HPDE6-E6E7 (cell line): ENCODE results near the gene TTYH2.

ENCODE experiments used
- DNase-seq: peaks from one replicate; pipeline ENCODE4 v3.0.0; 2011; ENCODE audit warnings: missing footprints; ENCODE audit errors: extremely low spot score

TTYH2 gene

GRCh38 chr17:74194682-74195081, 18.7 kb upstream of the TTYH2 start:
- no peak for DNase-seq

- no peak for DNase-seq
These were observed 16.6 kb upstream of the TTYH2 start for GRCh38 chr17:74196541-74197317.

DNA sequence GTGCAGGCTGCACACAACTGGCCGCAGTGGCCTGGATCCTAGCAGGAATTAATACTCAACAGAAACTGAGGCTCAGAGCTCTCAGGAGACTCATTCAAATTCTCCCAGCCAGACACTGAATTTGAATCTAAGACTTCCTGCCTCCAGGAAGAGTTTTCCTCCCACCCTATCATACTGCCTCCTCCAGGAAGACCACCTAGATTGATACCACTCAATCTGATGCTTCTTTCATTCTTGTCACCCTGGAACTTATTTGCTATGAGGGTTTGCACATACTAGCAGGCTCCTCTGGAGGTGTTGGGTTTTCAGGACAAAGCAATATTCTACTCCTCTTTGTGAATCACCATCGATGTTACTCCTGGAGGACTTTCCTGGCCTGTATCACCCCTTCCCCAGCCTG, 15.6 kb upstream of the TTYH2 start:
- no peak for DNase-seq

DNA sequence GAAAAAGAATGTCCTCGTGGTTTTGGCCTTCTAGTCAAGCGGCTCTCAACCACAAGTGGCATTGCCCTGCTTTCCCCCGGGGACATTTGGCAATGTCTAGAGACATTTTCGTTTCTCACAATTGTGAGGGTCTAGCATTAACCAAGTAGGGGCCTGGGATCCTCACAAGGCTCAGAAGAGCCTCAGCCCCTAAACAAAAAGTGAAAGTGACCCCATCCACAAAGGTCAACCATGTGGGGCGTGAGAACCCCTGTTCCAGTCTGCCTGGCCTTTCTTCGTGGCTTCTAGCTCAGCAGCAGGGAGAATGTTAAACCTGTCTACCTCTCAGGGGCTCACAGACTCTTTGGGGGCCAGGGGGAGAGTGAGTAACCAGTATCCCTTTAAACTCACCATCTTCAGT, 14.7 kb upstream of the TTYH2 start:
- DNase-seq, result no peak

DNA sequence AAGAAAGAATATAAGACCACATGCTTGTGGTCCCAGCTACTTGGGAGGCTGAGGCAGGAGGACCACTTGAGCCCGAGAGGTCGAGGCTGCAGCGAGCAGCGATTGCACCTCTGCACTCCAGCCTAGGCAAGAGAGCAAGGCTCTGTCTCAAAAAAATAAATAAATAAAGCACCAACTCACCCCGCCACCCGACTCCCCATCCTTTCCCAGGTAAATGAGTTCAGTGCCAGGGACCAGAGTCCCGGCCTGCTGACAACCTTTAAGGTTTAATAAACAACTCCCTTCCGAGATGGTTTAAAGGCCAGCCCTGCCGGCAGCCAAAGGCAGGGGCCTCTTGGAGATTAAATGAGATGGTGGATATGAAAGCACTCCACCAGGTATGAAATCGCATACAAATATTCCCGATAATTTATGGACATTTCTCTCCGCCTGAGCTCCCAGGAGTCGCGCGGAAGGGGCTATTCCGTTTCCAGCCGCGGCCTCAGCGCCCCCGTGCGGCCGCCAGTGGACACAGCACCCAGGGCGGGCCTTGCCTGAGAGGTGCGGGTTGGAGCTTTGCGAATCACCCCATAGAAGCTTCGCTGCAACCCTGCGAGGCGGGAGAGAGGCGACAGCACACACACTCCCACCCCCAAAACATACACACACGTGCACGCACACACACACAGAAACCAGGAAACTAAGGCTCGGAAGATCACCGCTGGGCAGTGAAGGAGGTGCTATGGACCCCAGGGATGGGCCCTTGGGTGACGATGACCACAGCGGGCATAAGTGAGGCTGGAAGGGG, 13.9 kb upstream of the TTYH2 start:
- peak; percentile 72 for DNase-seq

GRCh38 chr17:74200112-74200511, 13.3 kb upstream of the TTYH2 start:
- no peak for DNase-seq

- DNase-seq, result no peak
These were observed 12.1 kb upstream of the TTYH2 start for GRCh38 chr17:74201250-74201649.

DNA sequence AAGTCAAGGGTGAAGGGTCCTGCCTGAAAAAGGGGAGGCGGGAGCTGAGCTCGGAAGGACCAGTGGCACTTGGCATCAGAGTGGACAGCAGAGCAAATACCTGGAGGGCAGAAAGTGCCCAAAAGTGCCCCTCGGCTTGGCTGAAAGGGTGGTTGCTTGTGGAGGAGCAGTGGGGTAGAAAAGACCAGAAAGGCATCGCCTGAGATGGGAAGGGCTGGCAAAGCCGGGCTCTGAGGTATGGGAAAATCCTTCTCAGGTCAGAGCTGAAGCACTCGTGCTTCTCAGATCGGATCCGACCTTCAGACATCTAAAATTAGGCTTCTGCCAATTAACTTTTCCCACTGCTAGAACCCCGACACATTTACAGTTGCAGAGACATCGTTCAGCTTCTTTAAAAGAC, 11.4 kb upstream of the TTYH2 start:
- no peak for DNase-seq

GRCh38 chr17:74202938-74203337, 10.4 kb upstream of the TTYH2 start:
- DNase-seq, result no peak

- DNase-seq, result peak; percentile 87
These were observed 9.7 kb upstream of the TTYH2 start, which contains the start of gene RPL38 for GRCh38 chr17:74203439-74204240. TSS of gene RPL38 (plus strand) at chr17:74203678. CDS start at chr17:74203956, 278 bp downstream.

GRCh38 chr17:74204474-74204873, 8.9 kb upstream of the TTYH2 start:
- no peak for DNase-seq

DNA sequence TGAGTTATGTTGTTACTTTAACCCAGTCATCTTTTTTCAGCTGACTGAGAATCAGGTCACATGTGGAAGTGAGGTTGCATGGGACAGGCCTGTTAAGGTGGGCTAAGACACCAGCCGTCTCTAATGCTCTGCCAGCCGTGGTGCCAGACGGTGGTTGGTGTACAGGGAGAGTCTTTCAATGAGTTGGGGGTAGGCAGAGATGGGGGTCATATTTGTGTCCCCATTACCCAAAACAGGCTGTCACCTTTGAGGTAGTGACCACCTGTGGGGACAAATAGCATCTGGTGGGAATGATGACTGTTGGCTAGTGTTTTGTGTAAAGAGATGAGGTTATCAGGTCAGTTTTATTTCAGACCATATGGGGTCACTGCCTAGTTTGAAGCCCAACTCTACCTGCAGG, 8.1 kb upstream of the TTYH2 start:
- DNase-seq, result no peak

DNA sequence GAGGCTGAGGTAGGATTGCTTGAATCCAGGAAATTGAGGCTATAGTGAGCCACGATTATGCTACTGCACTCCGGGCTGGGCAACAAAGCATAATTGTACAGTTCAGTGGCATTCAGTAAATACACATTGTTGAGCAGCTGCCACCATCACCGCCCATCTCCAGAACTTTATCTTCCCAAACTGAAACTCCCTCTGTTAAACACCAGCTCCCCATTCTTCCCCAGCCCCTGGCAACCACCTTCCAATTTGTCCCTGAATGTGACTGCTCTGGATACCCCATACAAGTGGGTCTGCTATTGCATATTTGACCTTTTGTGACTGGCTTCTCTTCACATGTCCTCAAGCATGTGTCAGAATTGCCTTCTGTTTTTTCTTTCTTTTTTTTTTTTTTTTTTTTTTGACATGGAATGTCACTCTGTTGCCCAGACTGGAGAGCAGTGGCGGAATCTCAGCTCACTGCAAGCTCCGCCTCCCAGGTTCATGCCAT, 7.0 kb upstream of the TTYH2 start:
- DNase-seq, result no peak

DNA sequence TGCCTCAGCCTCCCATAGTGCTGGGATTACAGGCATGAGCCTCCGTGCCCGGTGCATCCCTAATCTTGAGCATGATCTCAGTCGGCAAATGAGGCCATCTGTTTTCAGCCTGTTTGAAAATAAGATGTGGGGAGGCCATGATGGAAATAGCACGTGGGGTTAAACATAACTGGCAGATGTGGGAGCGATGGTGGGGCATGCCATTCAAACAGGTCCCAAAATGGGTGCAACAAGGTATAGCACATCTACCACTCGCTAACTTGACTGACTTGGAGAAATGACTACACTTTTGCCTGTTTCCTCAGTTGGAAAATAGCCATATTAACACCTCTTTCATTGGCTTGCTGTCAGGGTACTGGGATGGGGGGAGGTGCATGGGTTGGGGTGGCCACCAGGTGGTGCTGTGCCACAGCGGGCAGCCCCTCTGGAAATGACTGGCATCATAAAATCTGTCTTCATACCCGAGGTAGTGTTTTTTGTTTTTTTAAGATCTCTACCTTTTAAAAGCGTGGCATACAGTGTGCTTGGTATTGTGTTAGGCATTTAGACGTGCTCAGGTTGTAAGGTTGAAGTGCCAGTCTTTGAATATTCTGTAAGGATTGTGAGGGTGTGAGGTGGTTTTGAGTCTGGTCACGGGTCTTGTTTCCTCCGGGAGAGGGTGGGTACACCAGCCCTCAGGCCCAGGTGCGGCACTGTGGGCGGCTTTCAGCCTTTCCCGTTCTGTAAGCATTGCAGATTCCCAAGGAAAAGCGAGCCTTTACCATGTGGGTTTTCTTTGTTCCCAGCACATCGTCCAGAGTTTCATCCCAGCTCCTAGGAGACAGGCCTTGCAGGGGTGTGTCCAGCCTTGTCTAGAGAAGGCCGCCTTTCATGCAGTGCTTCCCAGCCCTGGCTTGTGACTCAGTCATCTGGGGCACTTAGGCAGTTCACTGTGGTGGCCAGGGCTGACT, 2.9 kb upstream of the TTYH2 start:
- peak; percentile 85 for DNase-seq

- DNase-seq, result no peak
These were observed 2.0 kb upstream of the TTYH2 start for GRCh38 chr17:74211141-74211911.

DNA sequence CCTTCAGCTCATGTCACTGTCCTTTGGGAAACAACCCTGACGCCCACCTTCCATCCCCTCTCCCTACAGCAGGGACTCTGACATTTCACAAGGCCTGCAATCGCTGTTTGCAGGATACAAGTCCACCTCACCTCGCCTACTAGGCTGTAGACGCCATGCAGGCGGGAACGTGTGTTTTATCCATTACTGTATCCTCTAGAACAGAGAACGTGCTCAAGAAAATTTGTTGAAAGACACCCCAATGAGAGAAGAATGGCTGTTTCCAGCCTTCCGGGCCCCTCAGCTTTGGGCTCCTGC, 1.5 kb upstream of the TTYH2 start:
- no peak for DNase-seq

DNA sequence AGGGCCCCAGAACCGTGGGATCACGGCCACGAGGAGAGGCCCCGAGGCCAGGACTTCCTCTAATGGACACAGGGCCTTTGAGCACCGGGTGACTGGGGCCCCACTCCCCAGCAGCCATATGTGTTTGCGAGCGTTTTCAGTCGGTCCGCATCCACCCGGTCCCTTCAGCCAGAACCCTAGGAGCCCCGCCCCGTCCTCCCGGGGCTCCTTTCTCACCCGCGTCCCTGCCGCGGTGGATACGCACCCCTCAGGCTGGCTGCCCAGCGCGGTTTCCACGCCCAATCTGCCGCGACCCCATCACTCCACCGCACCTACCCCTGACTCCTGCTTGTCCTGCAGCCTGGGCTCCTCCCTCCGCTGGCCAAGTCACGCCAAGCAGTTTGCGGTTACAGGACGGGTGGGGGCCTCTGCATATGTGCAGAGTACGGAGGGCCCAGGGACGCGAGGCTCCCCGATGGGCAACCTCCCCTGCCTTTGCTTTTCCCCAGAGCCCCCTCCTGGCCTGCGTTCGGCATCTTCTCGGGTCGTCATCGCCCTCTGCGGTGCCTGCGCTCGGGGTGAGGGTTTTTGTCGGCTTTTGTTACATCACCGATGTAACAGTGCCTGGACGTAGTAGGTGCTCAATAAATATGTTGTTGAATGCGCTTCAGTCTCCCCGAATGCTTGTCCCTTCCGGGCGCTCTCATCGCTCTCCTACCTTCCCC, 1.0 kb upstream of the TTYH2 start:
- no peak for DNase-seq

GRCh38 chr17:74213861-74214391, 555 bp downstream of the TTYH2 start:
- DNase-seq, result no peak
